ENCODE results near the gene NT5C.
"Not testable (repeated sequence)": the region's sequence is repeated elsewhere in the genome, so short reads cannot be mapped to it uniquely, and the experiment has no call there.

Gene NT5C

GRCh38 chr17:75142236-75142971 lies 10.9 kb upstream of the NT5C start:
- no peak for DNase-seq

GRCh38 chr17:75138519-75138918 lies 7.0 kb upstream of the NT5C start:
- no peak for DNase-seq

DNA sequence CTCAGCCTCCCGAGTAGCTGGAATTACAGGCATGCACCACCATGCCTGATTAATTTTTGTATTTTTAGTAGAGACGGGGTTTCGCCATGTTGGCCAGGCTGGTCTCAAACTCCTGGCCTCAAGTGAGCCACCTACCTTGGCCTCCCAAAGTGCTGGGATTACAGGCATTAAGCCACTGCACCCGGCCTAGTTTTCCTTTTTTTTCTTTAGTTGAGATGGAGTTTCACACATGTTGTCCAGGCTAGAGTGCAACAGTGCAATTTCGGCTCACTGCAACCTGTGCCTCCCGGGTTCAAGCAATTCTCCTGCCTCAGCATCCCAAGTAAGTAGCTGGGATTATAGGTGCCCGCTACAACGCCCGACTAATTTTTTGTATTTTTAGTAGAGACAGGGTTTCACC lies 6.2 kb upstream of the NT5C start:
- DNase-seq: not testable (repeated sequence)

- DNase-seq: no peak
These were observed 4.4 kb upstream of the NT5C start for GRCh38 chr17:75135946-75136345.

DNA sequence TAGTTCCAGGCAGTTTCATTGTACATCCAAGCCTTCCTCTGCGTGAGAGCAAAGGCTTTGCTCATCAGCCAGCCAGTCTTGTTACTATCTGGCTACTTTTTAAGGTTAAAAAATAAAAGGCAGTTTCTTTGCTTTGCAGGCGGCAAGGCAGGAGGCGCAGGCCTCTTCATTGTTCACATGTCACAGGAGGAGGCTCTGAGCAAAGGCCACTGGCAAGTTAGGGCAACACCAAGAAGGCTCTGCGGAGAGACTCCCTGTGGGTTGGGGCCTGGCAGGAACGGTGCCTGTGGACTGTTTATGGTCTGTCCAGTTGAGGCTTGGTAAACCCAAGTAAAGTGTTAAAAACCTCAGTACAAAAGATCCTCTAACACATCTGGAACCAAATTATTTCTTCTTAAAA lies 3.9 kb upstream of the NT5C start:
- no peak for DNase-seq

DNA sequence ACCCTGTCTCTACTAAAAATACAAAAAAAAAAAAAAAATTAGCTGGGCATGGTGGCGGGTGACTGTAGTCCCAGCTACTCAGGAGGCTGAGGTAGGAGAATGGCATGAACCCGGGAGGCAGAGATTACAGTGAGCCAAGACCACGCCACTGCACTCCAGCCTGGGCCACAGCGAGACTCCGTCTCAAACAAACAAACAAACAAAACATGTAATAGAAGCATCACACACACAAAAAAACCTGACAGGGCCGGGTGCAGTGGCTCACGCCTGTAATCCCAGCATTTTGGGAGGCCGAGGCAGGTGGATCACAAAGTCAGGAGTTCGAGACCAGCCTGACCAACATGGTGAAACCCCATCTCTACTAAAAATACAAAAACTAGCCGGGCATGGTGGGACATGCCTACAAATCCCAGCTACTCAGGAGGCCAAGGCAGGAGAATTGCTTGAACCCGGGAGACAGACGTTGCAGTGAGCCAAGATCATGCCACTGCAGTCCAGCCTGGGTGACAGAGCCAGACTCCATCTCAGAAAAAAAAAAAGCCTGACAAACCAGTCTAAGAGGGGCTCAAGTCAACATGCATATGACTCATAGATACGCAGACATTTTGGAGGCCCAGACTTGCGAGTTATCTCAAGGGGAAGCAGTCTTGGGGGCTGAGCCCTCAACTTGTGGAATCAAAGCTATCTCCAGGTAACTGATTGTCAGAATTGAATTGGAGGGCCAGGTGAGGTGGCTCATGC lies 2.2 kb upstream of the NT5C start:
- DNase-seq: not testable (repeated sequence)

- no peak for DNase-seq
These were observed 1.5 kb upstream of the NT5C start for GRCh38 chr17:75133001-75133400.

DNA sequence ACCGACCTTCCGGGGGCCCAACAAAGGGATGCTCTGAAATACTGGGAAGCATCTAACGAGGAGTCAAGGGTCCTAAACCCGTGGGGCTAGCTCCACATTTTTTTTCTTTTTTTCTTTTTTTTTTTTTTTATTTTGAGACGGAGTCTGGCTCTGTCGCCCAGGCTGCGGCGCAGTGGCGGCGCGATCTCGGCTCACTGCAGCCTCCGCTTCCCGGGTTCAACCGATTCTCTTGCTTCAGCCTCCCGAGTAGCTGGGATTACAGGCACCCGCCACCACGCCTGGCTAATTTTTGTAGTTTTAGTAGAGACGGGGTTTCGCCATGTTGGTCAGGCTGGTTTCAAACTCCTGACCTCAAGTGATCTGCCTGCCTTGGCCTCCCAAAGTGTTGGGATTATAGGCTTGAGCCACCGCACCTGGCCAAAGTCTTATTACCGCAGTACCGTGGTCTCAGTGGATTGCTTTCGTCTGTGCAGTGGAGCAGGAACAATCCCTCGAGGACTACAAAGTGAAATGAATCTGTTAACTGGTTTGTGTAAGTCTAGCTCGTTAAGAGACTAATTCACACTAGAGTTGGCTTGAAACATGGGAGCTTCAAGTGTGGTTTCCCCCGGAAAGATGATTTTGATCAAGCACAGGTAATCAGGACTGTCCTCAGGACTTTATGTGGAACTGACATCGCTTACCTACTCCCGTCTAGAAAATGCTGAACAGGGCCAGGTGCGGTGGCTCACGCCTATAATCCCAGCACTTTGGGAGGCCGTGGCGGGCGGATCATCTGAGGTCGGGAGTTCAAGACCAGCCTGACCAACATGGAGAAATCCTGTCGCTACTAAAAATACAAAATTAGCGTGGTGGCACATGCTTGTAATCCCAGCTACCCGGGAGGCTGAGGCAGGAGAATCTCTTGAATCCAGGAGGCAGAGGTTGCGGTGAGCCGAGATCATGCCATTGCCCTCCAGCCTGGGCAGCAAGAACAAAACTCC lies 767 bp upstream of the NT5C start:
- not testable (repeated sequence) for DNase-seq

DNA sequence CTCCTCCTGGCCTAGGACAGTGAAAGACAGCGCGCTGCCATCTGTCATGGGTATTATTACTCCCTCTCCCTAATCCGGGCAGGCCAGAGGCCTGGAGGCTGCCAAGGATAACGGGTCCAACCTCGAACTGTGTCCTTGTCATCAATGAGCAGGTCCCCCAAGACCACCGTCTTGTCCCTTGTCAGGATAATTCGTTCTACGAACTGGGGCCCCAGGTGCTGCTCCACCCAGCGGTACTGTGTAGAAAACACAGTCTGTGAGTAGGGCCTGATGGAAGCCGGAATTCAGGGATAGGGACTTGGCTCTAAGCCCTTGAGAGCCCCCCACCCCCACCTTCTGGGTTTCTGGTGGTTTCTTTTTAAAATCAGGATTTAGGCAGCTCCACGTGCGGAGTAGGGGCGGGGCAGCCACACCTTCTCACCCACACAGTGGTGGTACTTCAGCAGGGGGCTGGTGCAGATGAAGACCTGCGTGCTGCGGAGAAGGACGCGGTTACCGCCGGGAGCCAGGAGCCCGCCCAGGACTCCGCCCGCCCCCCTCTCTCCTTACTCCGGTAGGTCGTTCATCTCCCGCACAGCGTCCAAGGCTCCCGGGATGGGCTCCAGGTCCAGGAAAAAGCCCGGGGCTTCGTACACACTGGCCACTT lies 787 bp downstream of the NT5C start:
- peak; percentile 48 for DNase-seq

DNA sequence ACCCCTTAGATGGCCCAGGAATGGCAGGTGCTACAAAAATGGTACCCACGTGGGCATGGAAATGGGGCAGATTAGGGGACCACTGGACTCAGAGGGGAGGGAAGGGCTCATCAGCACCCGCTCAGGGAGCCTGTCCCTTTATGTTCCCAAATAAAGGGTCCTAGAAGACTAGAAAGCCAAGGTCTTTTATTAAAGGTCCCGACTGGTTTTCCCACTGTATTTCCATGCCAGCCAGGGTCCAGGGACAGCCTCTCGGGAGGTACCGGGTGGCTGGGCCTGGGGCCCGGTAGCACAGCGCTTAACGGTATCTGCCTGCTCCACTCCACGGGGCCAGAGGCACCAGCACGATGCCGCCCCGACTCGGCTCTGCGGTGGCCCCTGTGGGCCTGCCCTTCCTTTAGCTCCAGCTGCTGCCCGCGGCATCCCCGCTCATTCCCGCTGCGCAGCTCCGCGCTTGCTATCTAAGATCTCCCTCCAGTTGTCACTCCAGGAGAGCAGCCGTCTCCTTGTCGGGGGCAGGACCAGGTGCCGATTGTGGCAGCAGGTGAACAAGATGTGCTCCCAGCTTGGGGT lies 1.4 kb downstream of the NT5C start:
- no peak for DNase-seq

DNA sequence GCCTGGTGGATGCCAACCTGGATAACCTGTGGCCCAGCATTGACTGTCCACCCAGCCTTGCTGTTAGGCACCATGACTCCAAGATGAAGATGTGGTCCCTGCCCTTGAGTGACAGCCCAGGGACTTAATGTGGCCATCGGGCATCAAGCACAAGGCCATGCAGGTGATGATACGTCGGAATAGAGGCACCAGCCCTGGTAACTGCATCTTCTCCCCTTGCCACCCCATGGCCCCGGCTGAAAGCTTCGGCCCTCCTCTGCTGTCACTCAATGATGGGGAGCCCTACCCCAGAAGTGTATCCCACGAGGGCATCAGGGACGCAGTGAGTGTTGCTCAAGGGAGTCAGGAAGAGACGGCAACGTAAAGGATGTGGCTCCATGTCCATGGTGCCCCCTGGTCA lies 2.0 kb downstream of the NT5C start:
- DNase-seq: no peak

DNA sequence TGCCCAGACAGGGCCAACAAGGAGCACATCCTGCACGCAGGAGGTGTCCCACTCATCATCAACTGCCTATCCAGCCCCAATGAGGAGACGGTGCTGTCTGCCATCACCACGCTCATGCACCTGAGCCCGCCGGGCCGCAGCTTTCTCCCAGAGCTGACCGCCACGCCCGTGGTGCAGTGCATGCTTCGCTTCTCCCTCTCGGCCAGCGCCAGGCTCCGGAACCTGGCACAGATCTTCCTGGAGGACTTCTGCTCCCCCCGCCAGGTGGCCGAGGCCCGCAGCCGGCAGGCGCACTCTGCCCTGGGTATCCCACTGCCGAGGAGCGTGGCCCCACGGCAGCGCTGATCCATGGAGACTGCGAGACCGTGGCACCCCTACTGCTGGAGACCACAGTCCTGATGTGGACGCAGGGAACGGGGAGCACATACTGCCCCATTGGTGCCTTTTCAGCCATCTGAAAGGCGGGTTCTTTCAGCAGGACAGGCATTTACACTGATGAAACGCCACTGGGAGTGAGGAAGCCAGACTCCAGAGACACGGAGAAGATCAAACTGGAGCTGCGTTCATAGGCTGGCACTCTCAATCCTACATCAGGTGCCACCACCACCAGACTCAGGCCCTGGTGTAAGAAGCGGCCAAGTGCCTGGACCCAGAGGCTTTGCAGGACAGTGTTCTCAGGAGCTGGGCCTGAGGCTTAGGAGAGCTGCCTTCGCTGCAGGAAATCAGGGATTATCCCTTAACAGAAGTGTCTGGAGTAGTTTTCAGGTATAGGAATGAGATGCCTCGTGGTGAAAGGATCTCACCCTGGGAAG lies 2.6 kb downstream of the NT5C start:
- DNase-seq: no peak

DNA sequence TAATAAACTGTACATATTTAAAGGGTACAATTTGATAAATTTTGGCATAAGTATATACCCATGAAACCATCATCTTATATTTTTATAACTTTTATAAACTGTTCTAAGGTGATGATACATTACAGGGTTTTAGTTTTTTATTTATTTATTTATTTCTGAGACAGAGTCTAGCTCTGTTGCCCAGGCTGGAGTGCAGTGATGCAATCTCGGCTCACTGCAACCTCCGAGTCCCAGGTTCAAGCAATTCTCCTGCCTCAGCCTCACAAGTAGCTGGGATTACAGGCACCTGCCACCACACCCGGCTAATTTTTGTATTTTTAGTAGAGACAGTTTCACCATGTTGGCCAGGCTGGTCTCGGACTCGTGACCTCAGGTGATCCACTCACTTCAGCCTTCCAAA lies 3.6 kb downstream of the NT5C start:
- not testable (repeated sequence) for DNase-seq

DNA sequence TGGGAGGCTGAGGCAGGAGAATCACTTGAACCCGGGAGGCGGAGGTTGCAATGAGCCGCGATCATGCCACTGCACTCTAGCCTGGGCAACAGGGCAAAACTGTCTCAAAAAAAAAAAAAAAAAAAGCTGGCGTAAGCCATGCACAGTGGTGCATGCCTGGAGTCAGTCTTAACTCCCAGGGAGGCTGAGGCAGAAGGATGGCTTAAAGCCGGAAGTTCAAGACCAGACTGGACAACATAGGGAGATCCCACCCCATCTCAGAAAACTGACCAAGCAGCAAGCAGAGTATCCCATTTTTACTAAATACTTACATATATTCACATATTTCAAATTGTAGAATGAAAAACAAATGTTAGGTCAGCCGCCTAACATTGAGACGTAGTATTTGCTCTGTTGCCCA lies 4.6 kb downstream of the NT5C start:
- DNase-seq: no peak

DNA sequence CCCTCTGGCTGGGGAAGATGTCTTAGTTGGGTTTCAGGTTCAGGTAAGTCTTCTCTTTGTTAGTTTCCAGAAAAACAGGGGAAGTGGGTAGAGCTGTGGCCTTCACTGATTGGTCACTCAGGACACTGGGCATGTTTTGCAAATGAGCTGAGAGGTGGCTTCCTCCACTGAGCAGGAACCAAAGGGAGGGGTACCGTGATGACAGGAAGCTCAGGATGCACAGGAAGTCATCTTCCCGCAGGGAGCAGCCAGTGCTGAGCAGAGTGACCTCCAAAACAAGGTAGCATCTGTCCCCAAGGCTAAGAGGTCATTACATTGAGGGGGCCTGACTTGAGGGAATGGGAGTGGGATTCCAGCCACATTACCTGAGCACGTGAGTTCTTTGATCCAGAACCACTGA lies 5.6 kb downstream of the NT5C start:
- DNase-seq: no peak

GRCh38 chr17:75124819-75125162 lies 6.8 kb downstream of the NT5C start:
- no peak for DNase-seq

DNA sequence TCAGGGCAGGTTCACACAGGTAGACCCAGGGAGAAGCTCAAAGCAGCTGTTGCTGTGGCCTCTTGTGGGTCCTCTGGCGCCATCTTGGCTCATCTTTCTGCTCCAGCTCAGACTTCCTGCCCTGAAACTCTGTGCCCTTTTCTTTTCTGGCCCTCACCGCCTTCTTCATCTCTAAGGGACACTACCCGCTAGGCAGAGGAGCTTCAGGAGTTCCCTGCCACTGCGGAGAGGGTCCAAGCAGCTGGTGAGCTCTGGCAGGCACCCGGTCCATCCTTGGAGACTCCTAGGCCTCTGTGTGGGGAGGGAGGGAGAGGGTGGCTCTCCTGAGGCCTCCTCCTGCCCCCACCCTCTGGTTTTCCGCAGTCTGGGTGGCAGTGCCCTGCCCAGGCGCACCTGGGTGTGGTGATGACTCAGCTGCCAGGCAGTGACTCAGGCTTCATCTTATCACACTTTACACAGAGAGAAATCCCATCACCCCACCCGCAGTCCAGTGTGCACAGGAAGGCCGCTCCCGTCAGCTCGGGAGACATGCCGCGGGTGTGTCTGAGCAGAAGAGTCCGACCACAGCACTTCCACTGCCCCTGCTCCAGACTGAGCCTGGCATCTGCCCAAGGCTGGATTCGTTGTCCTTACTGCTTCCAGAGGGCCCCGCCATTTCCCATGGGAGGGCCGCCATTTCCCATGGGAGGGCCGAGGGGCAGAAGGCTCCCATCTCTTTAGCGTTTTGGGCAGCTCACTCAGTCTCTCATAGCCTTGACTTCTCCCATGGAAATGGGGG lies 7.3 kb downstream of the NT5C start:
- peak; percentile 67 for DNase-seq

GRCh38 chr17:75118307-75118706 lies 13.2 kb downstream of the NT5C start:
- no peak for DNase-seq

- no peak for DNase-seq
These were observed 14.8 kb downstream of the NT5C start for GRCh38 chr17:75116737-75117136.

- DNase-seq: no peak
These were observed 16.0 kb downstream of the NT5C start for GRCh38 chr17:75115555-75115954.

Data from stimulated activated CD4-positive, alpha-beta T cell treated with anti-CD3 and anti-CD28 coated beads, Interleukin-4, amount 100 ng/mL, for 24 hours (primary cell).